ENCODE measurements around the gene PTH2R.
"Not testable (repeated sequence)": the region's sequence is repeated elsewhere in the genome, so short reads cannot be mapped to it uniquely, and the experiment has no call there.

PTH2R gene

DNA sequence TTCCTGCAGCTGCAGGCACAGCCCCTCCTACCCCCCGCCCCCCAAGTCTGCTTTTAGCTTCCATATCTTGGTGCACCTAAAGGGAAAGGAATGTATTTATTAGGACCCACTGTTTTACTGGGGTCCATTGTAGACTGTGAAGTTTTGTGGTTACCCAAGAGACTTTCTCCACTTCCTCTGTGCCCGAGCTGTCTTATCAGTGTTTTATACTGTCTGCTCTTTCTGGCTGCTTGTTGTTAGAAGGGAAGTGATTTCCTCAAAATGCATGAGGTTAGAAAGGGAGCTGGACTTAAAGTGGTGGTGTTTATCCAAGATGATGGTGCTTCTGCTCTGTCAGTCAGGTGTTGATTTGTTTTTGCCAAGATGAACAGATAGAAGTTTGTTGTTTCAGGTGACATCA, 85.0 kb downstream of the PTH2R start:
- no peak for TF ChIP-seq CTCF (IDR thresholded peaks at IDR 0.05; ENCODE audit: borderline replicate concordance, control extremely low read depth, extremely low read depth, insufficient read depth, missing control alignments)

GRCh38 chr2:208492069-208492468, 85.5 kb downstream of the PTH2R start:
- no peak for TF ChIP-seq CTCF (IDR thresholded peaks at IDR 0.05; ENCODE audit: borderline replicate concordance, control extremely low read depth, extremely low read depth, insufficient read depth, missing control alignments)
- DNase-seq (ENCODE audit: low spot score), result no peak
- in situ Hi-C loops (cut with MboI; ENCODE audit: low sequenced_read_pairs, unreplicated experiment), result no loop called here

More for the DNA sequence above, 85.0 kb downstream of the PTH2R start:
- in situ Hi-C loops (cut with MboI; ENCODE audit: low sequenced_read_pairs, unreplicated experiment), result no loop called here
- no peak for DNase-seq (ENCODE audit: low spot score)

DNA sequence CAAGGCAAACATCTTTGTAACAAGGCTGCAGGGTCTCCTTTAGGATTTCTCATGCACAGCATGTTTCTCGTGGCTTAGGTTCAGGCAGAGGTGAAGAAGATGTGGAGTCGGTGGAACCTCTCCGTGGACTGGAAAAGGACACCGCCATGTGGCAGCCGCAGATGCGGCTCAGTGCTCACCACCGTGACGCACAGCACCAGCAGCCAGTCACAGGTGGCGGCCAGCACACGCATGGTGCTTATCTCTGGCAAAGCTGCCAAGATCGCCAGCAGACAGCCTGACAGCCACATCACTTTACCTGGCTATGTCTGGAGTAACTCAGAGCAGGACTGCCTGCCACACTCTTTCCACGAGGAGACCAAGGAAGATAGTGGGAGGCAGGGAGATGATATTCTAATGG, 86.6 kb downstream of the PTH2R start:
- no peak for TF ChIP-seq CTCF (IDR thresholded peaks at IDR 0.05; ENCODE audit: borderline replicate concordance, control extremely low read depth, extremely low read depth, insufficient read depth, missing control alignments)
- in situ Hi-C loops (cut with MboI; ENCODE audit: low sequenced_read_pairs, unreplicated experiment), result no loop called here
- no peak for DNase-seq (ENCODE audit: low spot score)

- in situ Hi-C loops (cut with MboI; ENCODE audit: low sequenced_read_pairs, unreplicated experiment), result no loop called here
- DNase-seq (ENCODE audit: low spot score), result no peak
- TF ChIP-seq CTCF (IDR thresholded peaks at IDR 0.05; ENCODE audit: borderline replicate concordance, control extremely low read depth, extremely low read depth, insufficient read depth, missing control alignments), result no peak
Observed at GRCh38 chr2:208496129-208496528, 89.5 kb downstream of the PTH2R start.

DNA sequence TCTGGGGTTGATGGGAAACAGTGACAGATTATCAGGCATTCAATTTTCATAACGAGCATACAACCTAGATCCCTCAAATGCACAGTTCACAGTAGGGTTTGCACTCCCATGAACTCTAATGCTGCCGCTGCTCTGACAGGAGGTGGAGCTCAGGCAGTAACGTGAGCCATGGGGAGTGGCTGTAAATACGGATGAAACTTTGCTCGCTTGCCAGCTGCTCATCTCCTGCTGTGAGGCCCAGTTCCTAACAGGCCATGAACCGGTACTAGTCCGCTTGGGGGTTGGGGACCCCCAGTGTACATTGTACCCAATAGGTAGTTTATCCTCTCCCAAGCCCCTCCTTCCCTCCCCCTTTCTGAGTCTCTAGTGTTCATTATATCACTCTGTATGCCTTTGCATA, 94.6 kb downstream of the PTH2R start:
- in situ Hi-C loops (cut with MboI; ENCODE audit: low sequenced_read_pairs, unreplicated experiment), result no loop called here
- no peak for DNase-seq (ENCODE audit: low spot score)
- TF ChIP-seq CTCF (IDR thresholded peaks at IDR 0.05; ENCODE audit: borderline replicate concordance, control extremely low read depth, extremely low read depth, insufficient read depth, missing control alignments), result no peak

GRCh38 chr2:208502288-208502687, 95.7 kb downstream of the PTH2R start:
- in situ Hi-C loops (cut with MboI; ENCODE audit: low sequenced_read_pairs, unreplicated experiment), result no loop called here
- TF ChIP-seq CTCF (IDR thresholded peaks at IDR 0.05; ENCODE audit: borderline replicate concordance, control extremely low read depth, extremely low read depth, insufficient read depth, missing control alignments), result no peak
- DNase-seq (ENCODE audit: low spot score), result no peak

DNA sequence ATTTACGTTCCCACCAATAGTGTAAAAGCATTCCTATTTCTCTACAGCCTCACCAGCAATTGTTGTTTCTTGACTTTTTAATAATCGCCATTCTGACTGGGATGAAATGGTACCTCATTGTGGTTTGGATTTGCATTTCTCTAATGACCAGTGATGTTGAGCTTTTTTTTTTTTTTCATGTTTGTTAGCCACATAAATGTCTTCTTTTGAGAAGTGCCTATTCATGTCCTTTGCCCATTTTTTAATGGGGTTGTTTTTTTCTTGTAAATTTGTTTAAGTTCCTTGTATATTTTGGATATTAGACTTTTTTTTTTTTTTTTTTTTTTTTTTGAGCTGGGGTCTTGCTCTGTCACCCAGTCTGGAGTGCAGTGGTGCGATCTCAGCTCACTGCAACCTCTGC, 98.8 kb downstream of the PTH2R start:
- DNase-seq (ENCODE audit: low spot score); in situ Hi-C loops (cut with MboI; ENCODE audit: low sequenced_read_pairs, unreplicated experiment): not testable (repeated sequence)

All from GM13976 (cell line).